Liver (tissue), 9 donors: ENCODE measurements around the gene ZCCHC8. TPM values are rescaled to one million over a fixed set of nuclear protein-coding genes. Genes with fewer than 3 reads are reported as not detected.
A peak's percentile ranks its signal among the peaks of the same experiment; 100 is the strongest.
"Not testable (repeated sequence)": the region's sequence is repeated elsewhere in the genome, so short reads cannot be mapped to it uniquely, and the experiment has no call there.

ENCODE experiments used
- DNase-seq: peaks from one replicate; pipeline ENCODE4 v3.0.0-alpha.2; 2017; ENCODE audit warnings: low spot score
- H3K27ac ChIP-seq, 2 donors: one replicate each; pipeline ENCODE4 v1.7.0; 2013; ENCODE audit warnings: inconsistent platforms in 2 of 2, low read length in 2 of 2, control low read depth in 1 of 2, low read depth in 1 of 2, mild to moderate bottlenecking in 1 of 2
- H3K27me3 ChIP-seq, 4 donors: one replicate each; pipeline versions ENCODE4 v1.6.1 to v1.7.0; 2013; ENCODE audit warnings: low read length in 3 of 4, inconsistent platforms in 1 of 4, mild to moderate bottlenecking in 1 of 4, moderate library complexity in 1 of 4; ENCODE audit not compliant: control insufficient read depth in 4 of 4, insufficient read depth in 4 of 4
- H3K36me3 ChIP-seq, 4 donors: one replicate each; pipeline versions ENCODE4 v1.6.1 to v1.7.0; 2013; ENCODE audit warnings: low read length in 3 of 4, mild to moderate bottlenecking in 3 of 4, low read depth in 1 of 4, moderate library complexity in 1 of 4; ENCODE audit not compliant: control insufficient read depth in 4 of 4, insufficient read depth in 3 of 4
- H3K4me1 ChIP-seq, 4 donors: one replicate each; pipeline versions ENCODE4 v1.6.1 to v1.7.0; 2013; ENCODE audit warnings: low read length in 3 of 4, mild to moderate bottlenecking in 3 of 4, moderate library complexity in 1 of 4; ENCODE audit not compliant: control insufficient read depth in 4 of 4, insufficient read depth in 4 of 4
- H3K4me3 ChIP-seq, 3 donors: one replicate each; pipeline versions ENCODE4 v1.6.1 to v1.7.0; 2013; ENCODE audit warnings: low read length in 3 of 3, control low read depth in 1 of 3, low read depth in 1 of 3, mild to moderate bottlenecking in 1 of 3
- H3K9ac ChIP-seq, 2 donors: one replicate each; pipeline ENCODE4 v1.7.0; 2013; ENCODE audit warnings: low read length in 2 of 2, mild to moderate bottlenecking in 2 of 2, moderate library complexity in 2 of 2, control low read depth in 1 of 2, low read depth in 1 of 2
- H3K9me3 ChIP-seq, 4 donors: one replicate each; pipeline versions ENCODE4 v1.6.1 to v1.7.0; 2013; ENCODE audit warnings: low read length in 3 of 4; ENCODE audit not compliant: control insufficient read depth in 4 of 4
- EGR1 ChIP-seq, 2 donors: IDR thresholded peaks; 2 replicates each; pipeline ENCODE4 v1.6.1; 2016 to 2018; ENCODE audit warnings: antibody characterized with exemption in 2 of 2, low read depth in 2 of 2
- FOXA1 ChIP-seq: IDR thresholded peaks from 2 replicates; pipeline ENCODE4 v1.6.1; 2016; ENCODE audit warnings: antibody characterized with exemption
- GABPA ChIP-seq, 2 donors: IDR thresholded peaks in 1 of 2; conservative IDR thresholded peaks in 1 of 2; 2 replicates each; pipeline ENCODE4 v1.6.1; 2016; ENCODE audit warnings: antibody characterized with exemption in 2 of 2, mild to moderate bottlenecking in 1 of 2, moderate library complexity in 1 of 2
- HNF4A ChIP-seq, 2 donors: conservative IDR thresholded peaks; 2 replicates each; pipeline ENCODE4 v1.6.1; 2016; ENCODE audit warnings: antibody characterized with exemption in 2 of 2, mild to moderate bottlenecking in 2 of 2
- HNF4G ChIP-seq: IDR thresholded peaks from 2 replicates; pipeline ENCODE4 v1.6.1; 2016; ENCODE audit warnings: antibody characterized with exemption
- JUND ChIP-seq, 2 donors: IDR thresholded peaks; 2 replicates each; pipeline ENCODE4 v1.6.1; 2016; ENCODE audit warnings: antibody characterized with exemption in 2 of 2
- NR2F2 ChIP-seq: IDR thresholded peaks from 2 replicates; pipeline ENCODE4 v1.6.1; 2016; ENCODE audit warnings: antibody characterized with exemption
- RAD21 ChIP-seq, 2 donors: IDR thresholded peaks; 2 replicates each; pipeline ENCODE4 v1.6.1; 2016; ENCODE audit warnings: antibody characterized with exemption in 2 of 2, mild to moderate bottlenecking in 2 of 2
- RXRA ChIP-seq, 2 donors: IDR thresholded peaks; 2 replicates each; pipeline ENCODE4 v1.6.1; 2017 to 2018; ENCODE audit warnings: antibody characterized with exemption in 2 of 2, mild to moderate bottlenecking in 1 of 2
- SP1 ChIP-seq: IDR thresholded peaks from 2 replicates; pipeline ENCODE4 v1.6.1; 2018; ENCODE audit warnings: antibody characterized with exemption, mild to moderate bottlenecking
- TAF1 ChIP-seq: conservative IDR thresholded peaks from 2 replicates; pipeline ENCODE4 v1.6.1; 2016; ENCODE audit warnings: antibody characterized with exemption, mild to moderate bottlenecking
- YY1 ChIP-seq: IDR thresholded peaks from 2 replicates; pipeline ENCODE4 v1.6.1; 2016; ENCODE audit warnings: antibody characterized with exemption, mild to moderate bottlenecking
- WGBS: extraction: QIAGEN DNeasy Blood & Tissue Kit; methylation state at CpG from one replicate; pipeline ENCODE4 v1.1.7; 2013; 5-methylcytosine and 5-hydroxymethylcytosine counted together
- polyA plus RNA-seq, 2 donors: library from polyadenylated mRNA; stranded (reverse) in 1 of 2; unstranded in 1 of 2; fragments of 200-250 nt in 1 of 2; fragments of >200 nt in 1 of 2; fragmentation: Nextera tagmentation in 1 of 2; extraction: Ambion mirVana in 1 of 2; gene quantifications; one replicate each; pipeline versions ENCODE4 v1.2.1 to v1.2.3, GENCODE V29; 2013 to 2015
- total RNA-seq, 2 donors: library from RNA; depleted of rRNA; stranded (reverse); fragments of >200 nt; gene quantifications; one replicate each; pipeline ENCODE4 v1.2.3, GENCODE V29; 2014
- TF ChIP-seq, protein P1 (sequence below): IDR thresholded peaks from 2 replicates; pipeline ENCODE4 v1.6.1; 2016; ENCODE audit warnings: antibody characterized with exemption
- TF ChIP-seq, protein P2 (sequence below): IDR thresholded peaks from 2 replicates; pipeline ENCODE4 v1.6.1; 2016; ENCODE audit warnings: antibody characterized with exemption
- TF ChIP-seq, protein P3 (sequence below): IDR thresholded peaks from 2 replicates; pipeline ENCODE4 v1.6.1; 2016; ENCODE audit warnings: antibody characterized with exemption, mild to moderate bottlenecking
- TF ChIP-seq, protein P4 (sequence below): fragments of 150-350 bp; IDR thresholded peaks from 2 replicates; pipeline ENCODE4 v1.5.1; 2017; ENCODE audit warnings: improper control_type of control experiment, low read depth, low read length; ENCODE audit not compliant: missing input control
- donor health status: healthy.
- donor health status: healthy.
- donor health status: healthy.
- donor health status: healthy.
- donor health status: healthy.

The ZCCHC8 gene
- total and polyA plus RNA-seq, 4 donors: 5.2 to 20.5 (median 12.9) TPM

DNA sequence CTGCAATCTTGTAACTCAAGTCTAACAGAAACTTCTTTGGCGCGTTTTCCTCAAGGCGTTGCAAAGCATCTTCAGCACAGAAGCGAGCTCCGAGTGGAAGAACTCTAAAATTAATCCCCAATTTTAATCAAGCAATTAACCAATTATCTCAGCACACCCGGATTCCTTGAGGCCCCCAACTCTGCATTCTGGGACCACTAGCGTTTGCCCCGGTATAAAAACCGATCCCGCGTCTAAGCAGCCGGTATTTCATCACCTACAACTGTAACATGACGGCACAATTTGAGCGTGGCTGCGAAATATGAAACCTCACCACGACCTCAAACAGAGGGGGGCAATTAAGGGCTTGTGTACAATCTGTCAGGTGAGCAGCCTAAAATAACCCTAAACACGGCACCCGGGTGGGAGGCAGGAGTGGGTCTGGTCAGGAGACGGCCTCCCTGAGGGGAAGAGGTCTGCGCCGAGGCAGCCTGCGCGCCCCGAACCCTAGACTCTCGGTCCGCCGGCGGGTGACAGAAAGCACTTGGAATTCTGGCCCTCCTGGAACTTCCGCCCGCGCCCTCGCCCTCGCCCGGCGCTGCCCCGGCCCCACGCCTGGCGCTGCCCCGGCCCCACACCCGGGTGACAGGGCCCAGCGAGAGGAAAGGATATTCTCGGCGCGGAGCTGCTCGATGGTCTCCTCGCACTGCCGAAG lies 594 bp downstream of the ZCCHC8 start (continued):
- peak in 1 of 2 donors; percentile 33 for TF ChIP-seq JUND (IDR thresholded peaks at IDR 0.05)

DNA sequence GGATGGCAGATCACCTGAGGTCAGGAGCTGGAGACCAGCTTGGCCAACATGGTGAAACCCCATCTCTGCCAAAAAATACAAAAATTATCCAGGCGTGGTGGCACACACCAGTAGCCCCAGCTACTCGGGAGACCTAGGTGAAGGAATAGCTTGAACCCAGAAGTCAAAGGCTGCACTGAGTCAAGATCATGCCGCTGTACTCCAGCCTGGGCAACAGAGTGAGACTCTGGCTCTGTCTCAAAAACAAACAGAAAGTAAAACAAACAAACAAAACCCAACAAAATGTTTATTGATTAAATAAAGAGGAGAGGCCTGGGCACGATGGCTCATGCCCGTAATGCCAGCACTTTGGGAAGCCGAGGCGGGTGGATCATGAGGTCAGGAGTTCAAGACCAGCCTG lies 5.5 kb downstream of the ZCCHC8 start:
- DNase-seq: no peak
- H3K4me3 ChIP-seq: no peak overlapping the region
- no peak overlapping the region for H3K9ac ChIP-seq
- H3K27me3 ChIP-seq: no peaks in the 10 kb centered on the region
- peaks cover 8 to 20% (median 16%) of the 10 kb centered on the region in 4 donors for H3K4me1 ChIP-seq
- no peaks in the 10 kb centered on the region for H3K9me3 ChIP-seq
- peaks cover 7 to 21% (median 10%) of the 10 kb centered on the region in 4 donors for H3K36me3 ChIP-seq
- WGBS: 44% methylated on average over 7 of the region's 7 CpGs
- TF ChIP-seq HNF4G: no peak
- TF ChIP-seq RXRA (IDR thresholded peaks at IDR 0.05): peak in 1 of 2 donors; percentile 32
- peak in 1 of 2 donors; percentile 16 for TF ChIP-seq HNF4A (conservative IDR thresholded peaks at IDR 0.05)
- TF ChIP-seq, protein P1, sequence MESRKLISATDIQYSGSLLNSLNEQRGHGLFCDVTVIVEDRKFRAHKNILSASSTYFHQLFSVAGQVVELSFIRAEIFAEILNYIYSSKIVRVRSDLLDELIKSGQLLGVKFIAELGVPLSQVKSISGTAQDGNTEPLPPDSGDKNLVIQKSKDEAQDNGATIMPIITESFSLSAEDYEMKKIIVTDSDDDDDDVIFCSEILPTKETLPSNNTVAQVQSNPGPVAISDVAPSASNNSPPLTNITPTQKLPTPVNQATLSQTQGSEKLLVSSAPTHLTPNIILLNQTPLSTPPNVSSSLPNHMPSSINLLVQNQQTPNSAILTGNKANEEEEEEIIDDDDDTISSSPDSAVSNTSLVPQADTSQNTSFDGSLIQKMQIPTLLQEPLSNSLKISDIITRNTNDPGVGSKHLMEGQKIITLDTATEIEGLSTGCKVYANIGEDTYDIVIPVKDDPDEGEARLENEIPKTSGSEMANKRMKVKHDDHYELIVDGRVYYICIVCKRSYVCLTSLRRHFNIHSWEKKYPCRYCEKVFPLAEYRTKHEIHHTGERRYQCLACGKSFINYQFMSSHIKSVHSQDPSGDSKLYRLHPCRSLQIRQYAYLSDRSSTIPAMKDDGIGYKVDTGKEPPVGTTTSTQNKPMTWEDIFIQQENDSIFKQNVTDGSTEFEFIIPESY: no peak
- TF ChIP-seq EGR1 (IDR thresholded peaks at IDR 0.05; ENCODE audit: low read depth in 2 of 2): no peak
- TF ChIP-seq YY1: no peak
- H3K27ac ChIP-seq: no peak overlapping the region

DNA sequence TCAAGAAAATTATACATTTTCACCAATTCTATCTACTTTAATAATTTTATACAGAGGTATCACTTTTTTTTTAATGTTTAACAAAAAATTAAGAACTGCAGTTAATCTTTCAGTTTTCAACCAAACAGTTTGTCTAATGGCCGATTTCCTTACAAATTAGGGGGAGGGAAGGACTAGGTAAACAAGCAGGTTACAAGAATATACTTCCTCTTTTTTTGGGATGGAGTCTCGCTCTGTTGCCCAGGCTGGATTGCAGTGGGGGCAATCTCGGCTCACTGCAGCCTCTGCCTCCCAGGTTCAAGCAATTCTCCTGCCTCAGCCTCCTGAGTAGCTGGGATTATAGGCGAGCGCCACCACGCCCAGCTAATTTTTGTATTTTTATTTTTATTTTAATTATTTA lies 7.5 kb downstream of the ZCCHC8 start:
- 80% methylated on average over 6 of the region's 6 CpGs for WGBS
- not testable (repeated sequence) for DNase-seq, H3K9me3 ChIP-seq, H3K27ac ChIP-seq, H3K9ac ChIP-seq, H3K4me3 ChIP-seq, H3K27me3 ChIP-seq
- Histone ChIP-seq H3K4me1 (peaks cover 13 to 20% (median 18%) of the 10 kb centered on the region in 4 donors), H3K36me3 (peaks cover 7 to 24% (median 14%) of the 10 kb centered on the region in 4 donors)

DNA sequence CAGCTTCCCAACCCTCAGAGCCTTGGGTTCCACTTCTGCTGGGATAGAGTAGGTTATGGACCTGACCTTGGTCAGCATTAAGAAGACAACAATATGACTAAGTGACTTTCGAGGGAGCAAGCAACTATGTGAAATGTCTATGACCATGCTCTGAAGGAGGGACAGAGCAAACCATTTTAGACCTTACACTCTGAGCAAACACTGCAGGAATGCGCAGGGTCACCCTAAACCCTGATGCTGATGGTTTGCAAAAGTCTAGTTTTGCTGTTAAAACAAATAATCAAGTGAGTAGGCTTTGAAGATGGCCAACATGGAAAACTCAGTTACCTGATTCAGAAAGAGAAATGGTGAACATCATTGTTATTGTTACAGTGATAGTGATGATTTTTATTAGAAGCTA lies 8.7 kb downstream of the ZCCHC8 start:
- Histone ChIP-seq H3K27me3 (no peaks in the 10 kb centered on the region), H3K27ac (no peak overlapping the region), H3K9me3 (no peaks in the 10 kb centered on the region), H3K36me3 (peaks cover 7 to 24% (median 16%) of the 10 kb centered on the region in 4 donors), H3K4me1 (peaks cover 12 to 31% (median 25%) of the 10 kb centered on the region in 4 donors), H3K4me3 (no peak overlapping the region), H3K9ac (no peak overlapping the region)
- no peak for DNase-seq
- WGBS: 90% methylated on average over 2 of the region's 2 CpGs
- TF ChIP-seq EGR1 (IDR thresholded peaks at IDR 0.05; ENCODE audit: low read depth in 2 of 2): no peak
- no peak for TF ChIP-seq TAF1
- TF ChIP-seq, protein P1: no peak
- no peak for TF ChIP-seq HNF4A (conservative IDR thresholded peaks at IDR 0.05)
- TF ChIP-seq RXRA (IDR thresholded peaks at IDR 0.05): no peak
- no peak for TF ChIP-seq FOXA1
- TF ChIP-seq, protein P2, sequence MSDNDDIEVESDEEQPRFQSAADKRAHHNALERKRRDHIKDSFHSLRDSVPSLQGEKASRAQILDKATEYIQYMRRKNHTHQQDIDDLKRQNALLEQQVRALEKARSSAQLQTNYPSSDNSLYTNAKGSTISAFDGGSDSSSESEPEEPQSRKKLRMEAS: no peak
- TF ChIP-seq SP1: no peak
- TF ChIP-seq, protein P3, sequence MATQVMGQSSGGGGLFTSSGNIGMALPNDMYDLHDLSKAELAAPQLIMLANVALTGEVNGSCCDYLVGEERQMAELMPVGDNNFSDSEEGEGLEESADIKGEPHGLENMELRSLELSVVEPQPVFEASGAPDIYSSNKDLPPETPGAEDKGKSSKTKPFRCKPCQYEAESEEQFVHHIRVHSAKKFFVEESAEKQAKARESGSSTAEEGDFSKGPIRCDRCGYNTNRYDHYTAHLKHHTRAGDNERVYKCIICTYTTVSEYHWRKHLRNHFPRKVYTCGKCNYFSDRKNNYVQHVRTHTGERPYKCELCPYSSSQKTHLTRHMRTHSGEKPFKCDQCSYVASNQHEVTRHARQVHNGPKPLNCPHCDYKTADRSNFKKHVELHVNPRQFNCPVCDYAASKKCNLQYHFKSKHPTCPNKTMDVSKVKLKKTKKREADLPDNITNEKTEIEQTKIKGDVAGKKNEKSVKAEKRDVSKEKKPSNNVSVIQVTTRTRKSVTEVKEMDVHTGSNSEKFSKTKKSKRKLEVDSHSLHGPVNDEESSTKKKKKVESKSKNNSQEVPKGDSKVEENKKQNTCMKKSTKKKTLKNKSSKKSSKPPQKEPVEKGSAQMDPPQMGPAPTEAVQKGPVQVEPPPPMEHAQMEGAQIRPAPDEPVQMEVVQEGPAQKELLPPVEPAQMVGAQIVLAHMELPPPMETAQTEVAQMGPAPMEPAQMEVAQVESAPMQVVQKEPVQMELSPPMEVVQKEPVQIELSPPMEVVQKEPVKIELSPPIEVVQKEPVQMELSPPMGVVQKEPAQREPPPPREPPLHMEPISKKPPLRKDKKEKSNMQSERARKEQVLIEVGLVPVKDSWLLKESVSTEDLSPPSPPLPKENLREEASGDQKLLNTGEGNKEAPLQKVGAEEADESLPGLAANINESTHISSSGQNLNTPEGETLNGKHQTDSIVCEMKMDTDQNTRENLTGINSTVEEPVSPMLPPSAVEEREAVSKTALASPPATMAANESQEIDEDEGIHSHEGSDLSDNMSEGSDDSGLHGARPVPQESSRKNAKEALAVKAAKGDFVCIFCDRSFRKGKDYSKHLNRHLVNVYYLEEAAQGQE: no peak
- TF ChIP-seq YY1: no peak
- no peak for TF ChIP-seq RAD21 (IDR thresholded peaks at IDR 0.05)
- no peak for TF ChIP-seq HNF4G
- TF ChIP-seq, protein P4, sequence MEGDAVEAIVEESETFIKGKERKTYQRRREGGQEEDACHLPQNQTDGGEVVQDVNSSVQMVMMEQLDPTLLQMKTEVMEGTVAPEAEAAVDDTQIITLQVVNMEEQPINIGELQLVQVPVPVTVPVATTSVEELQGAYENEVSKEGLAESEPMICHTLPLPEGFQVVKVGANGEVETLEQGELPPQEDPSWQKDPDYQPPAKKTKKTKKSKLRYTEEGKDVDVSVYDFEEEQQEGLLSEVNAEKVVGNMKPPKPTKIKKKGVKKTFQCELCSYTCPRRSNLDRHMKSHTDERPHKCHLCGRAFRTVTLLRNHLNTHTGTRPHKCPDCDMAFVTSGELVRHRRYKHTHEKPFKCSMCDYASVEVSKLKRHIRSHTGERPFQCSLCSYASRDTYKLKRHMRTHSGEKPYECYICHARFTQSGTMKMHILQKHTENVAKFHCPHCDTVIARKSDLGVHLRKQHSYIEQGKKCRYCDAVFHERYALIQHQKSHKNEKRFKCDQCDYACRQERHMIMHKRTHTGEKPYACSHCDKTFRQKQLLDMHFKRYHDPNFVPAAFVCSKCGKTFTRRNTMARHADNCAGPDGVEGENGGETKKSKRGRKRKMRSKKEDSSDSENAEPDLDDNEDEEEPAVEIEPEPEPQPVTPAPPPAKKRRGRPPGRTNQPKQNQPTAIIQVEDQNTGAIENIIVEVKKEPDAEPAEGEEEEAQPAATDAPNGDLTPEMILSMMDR: no peak
- no peak for TF ChIP-seq NR2F2
- no peak for TF ChIP-seq GABPA (IDR thresholded peaks at IDR 0.05 in 1 of 2, conservative IDR thresholded peaks at IDR 0.05 in 1 of 2)
